IMR-90 (cell line): ENCODE results near the gene SLC26A3. TPM values are rescaled to one million over a fixed set of nuclear protein-coding genes. Genes with fewer than 3 reads are reported as not detected.

ENCODE experiments used
- ATAC-seq: fragments of 200-7000 bp; cut with Tn5 transposase; 2 replicates; pipeline ENCODE4 v1.9.1; 2020; ENCODE audit warnings: low read depth, mild to moderate bottlenecking, moderate library complexity
- BruUV-seq: library from RNA; stranded (reverse); fragments of 400-500 nt; replicated peaks from 2 replicates; lab custom pipeline; 2021; lab: Mats Ljungman, UMichigan
- CTCF ChIA-PET: fragments of 300-600 bp; formaldehyde crosslinking; extraction: SDS; loops from one replicate; lab custom pipeline; 2021; ENCODE audit warnings: antibody characterized with exemption; lab: Yijun Ruan, JAX
- POLR2A ChIA-PET: fragments of 300-600 bp; sonication (Branson Sonifier 250); formaldehyde crosslinking; loops from one replicate; lab custom pipeline; 2022; ENCODE audit warnings: antibody characterized with exemption; ENCODE audit not compliant: unreplicated experiment; lab: Charles Lee
- DNase-seq: peaks from one replicate; pipeline ENCODE4 v3.0.0; 2013
- H2AFZ ChIP-seq: replicated peaks from 2 replicates; pipeline ENCODE3; 2013; ENCODE audit warnings: low read length, mild to moderate bottlenecking; ENCODE audit not compliant: poor library complexity
- H2AK5ac ChIP-seq: 2 replicates; pipeline ENCODE4 v1.6.1; 2013; ENCODE audit warnings: low read depth, low read length, inconsistent platforms
- H2AK9ac ChIP-seq: replicated peaks from 2 replicates; pipeline ENCODE3; 2013; ENCODE audit warnings: mild to moderate bottlenecking, low read depth, low read length, moderate library complexity; ENCODE audit not compliant: poor library complexity
- H2BK120ac ChIP-seq: 2 replicates; pipeline ENCODE4 v1.6.1; 2013; ENCODE audit warnings: low read depth, low read length, inconsistent platforms
- H2BK15ac ChIP-seq: 3 replicates; pipeline ENCODE4 v1.6.1; 2013; ENCODE audit warnings: low read depth, low read length, inconsistent platforms
- H2BK20ac ChIP-seq: 2 replicates; pipeline ENCODE4 v1.6.1; 2013; ENCODE audit warnings: low read depth, mild to moderate bottlenecking, inconsistent platforms, low read length, moderate library complexity
- H2BK5ac ChIP-seq: 2 replicates; pipeline ENCODE4 v1.6.1; 2013; ENCODE audit warnings: mild to moderate bottlenecking, low read depth, low read length, inconsistent platforms; ENCODE audit not compliant: poor library complexity, severe bottlenecking
- H3K14ac ChIP-seq: replicated peaks from 2 replicates; pipeline ENCODE4 v1.6.1; 2013; ENCODE audit warnings: low read depth, low read length, inconsistent platforms
- H3K18ac ChIP-seq: 2 replicates; pipeline ENCODE4 v1.6.1; 2013; ENCODE audit warnings: low read depth, low read length, control low read depth
- H3K23ac ChIP-seq: 2 replicates; pipeline ENCODE4 v1.6.1; 2013; ENCODE audit warnings: low read depth, low read length, inconsistent platforms
- H3K27ac ChIP-seq: 2 replicates; pipeline ENCODE4 v1.5.1; 2013; ENCODE audit warnings: mild to moderate bottlenecking, control low read depth, low read length; ENCODE audit not compliant: insufficient read depth
- H3K27me3 ChIP-seq: 2 replicates; pipeline ENCODE4 v1.6.1; 2013; ENCODE audit warnings: low read length; ENCODE audit not compliant: control insufficient read depth, insufficient read depth
- H3K36me3 ChIP-seq: 2 replicates; pipeline ENCODE4 v1.6.1; 2013; ENCODE audit warnings: low read length, mixed read lengths; ENCODE audit not compliant: control insufficient read depth, insufficient read depth
- H3K4ac ChIP-seq: 2 replicates; pipeline ENCODE4 v1.6.1; 2013; ENCODE audit warnings: low read depth, low read length, inconsistent platforms
- H3K4me1 ChIP-seq: 2 replicates; pipeline ENCODE4 v1.6.1; 2013; ENCODE audit warnings: low read length, mixed read lengths; ENCODE audit not compliant: control insufficient read depth, insufficient read depth
- H3K4me2 ChIP-seq: 2 replicates; pipeline ENCODE4 v1.6.1; 2013; ENCODE audit warnings: low read depth, mild to moderate bottlenecking, control low read depth, low read length, moderate library complexity
- H3K4me3 ChIP-seq: 2 replicates; pipeline ENCODE4 v1.5.1; 2013; ENCODE audit warnings: low read depth, mild to moderate bottlenecking, control low read depth, low read length, moderate library complexity; ENCODE audit not compliant: insufficient read depth
- H3K56ac ChIP-seq: 2 replicates; pipeline ENCODE4 v1.6.1; 2013; ENCODE audit warnings: low read length, inconsistent platforms; ENCODE audit not compliant: insufficient read depth; ENCODE audit errors: extremely low read depth
- H3K79me1 ChIP-seq, 2 experiments: 2 replicates each; pipeline ENCODE4 v1.6.1; 2013; ENCODE audit warnings: low read length in 2 of 2, inconsistent platforms in 1 of 2, low read depth in 1 of 2
- H3K9ac ChIP-seq: 2 replicates; pipeline ENCODE4 v1.6.1; 2013; ENCODE audit warnings: low read depth, low read length, control low read depth
- H3K9me1 ChIP-seq: 2 replicates; pipeline ENCODE4 v1.6.1; 2013; ENCODE audit warnings: low read length, inconsistent platforms; ENCODE audit not compliant: insufficient read depth
- H3K9me3 ChIP-seq: 2 replicates; pipeline ENCODE4 v1.6.1; 2013; ENCODE audit warnings: low read length; ENCODE audit not compliant: control insufficient read depth, insufficient read depth
- H4K20me1 ChIP-seq: 2 replicates; pipeline ENCODE4 v1.6.1; 2013; ENCODE audit warnings: low read length, inconsistent platforms; ENCODE audit not compliant: insufficient read depth
- H4K5ac ChIP-seq: 2 replicates; pipeline ENCODE4 v1.6.1; 2013; ENCODE audit warnings: mild to moderate bottlenecking, low read depth, low read length, control low read depth
- H4K8ac ChIP-seq, 2 experiments: 2 replicates each; pipeline ENCODE4 v1.6.1; 2013; ENCODE audit warnings: low read depth in 2 of 2, low read length in 2 of 2, control low read depth in 1 of 2, inconsistent platforms in 1 of 2
- H4K91ac ChIP-seq: 2 replicates; pipeline ENCODE4 v1.6.1; 2013; ENCODE audit warnings: low read depth, low read length, inconsistent platforms; ENCODE audit not compliant: insufficient read depth
- BHLHE40 ChIP-seq: fragments of 150-350 bp; IDR thresholded peaks from 2 replicates; pipeline ENCODE4 v1.6.1; 2016; ENCODE audit warnings: mild to moderate bottlenecking, low read depth, low read length
- CEBPB ChIP-seq: IDR thresholded peaks from 2 replicates; pipeline ENCODE4 v1.6.1; 2012; ENCODE audit warnings: low read depth, low read length, improper control_type of control experiment
- ELK1 ChIP-seq: fragments of 150-350 bp; IDR thresholded peaks from 2 replicates; pipeline ENCODE4 v1.6.1; 2016; ENCODE audit warnings: low read depth, mild to moderate bottlenecking, low read length, moderate library complexity, borderline replicate concordance
- FOS ChIP-seq: fragments of 150-350 bp; IDR thresholded peaks from 2 replicates; pipeline ENCODE4 v1.6.1; 2016; ENCODE audit warnings: low read depth, low read length
- MXI1 ChIP-seq: IDR thresholded peaks from 2 replicates; pipeline ENCODE4 v1.6.1; 2012; ENCODE audit warnings: low read depth, mild to moderate bottlenecking, low read length, moderate library complexity, borderline replicate concordance
- RAD21 ChIP-seq: IDR thresholded peaks from 2 replicates; pipeline ENCODE4 v1.6.1; 2012; ENCODE audit warnings: low read length, improper control_type of control experiment
- SMC3 ChIP-seq: fragments of 150-350 bp; IDR thresholded peaks from 2 replicates; pipeline ENCODE4 v1.6.1; 2016; ENCODE audit warnings: low read depth, mild to moderate bottlenecking, antibody characterized with exemption, low read length, moderate library complexity
- WGBS, 2 experiments: methylation state at CpG; one replicate each; pipeline versions ENCODE4 v1.1.5 to v1.1.7; 2013; ENCODE audit warnings: missing lambda C conversion rate in 2 of 2; ENCODE audit not compliant: insufficient read length in 1 of 2; ENCODE audit errors: extremely low coverage in 2 of 2; 5-methylcytosine and 5-hydroxymethylcytosine counted together
- dilution Hi-C: fragments of 300-500 bp; cut with HindIII; formaldehyde crosslinking; loops from one replicate; pipeline ENCODE4 v1.14.3; 2018; ENCODE audit warnings: low sequenced_read_pairs; ENCODE audit not compliant: unreplicated experiment
- in situ Hi-C: fragments of 300-500 bp; cut with MboI; formaldehyde crosslinking; loops from 3 replicates; pipeline ENCODE4 v1.14.3; 2019; ENCODE audit warnings: low sequenced_read_pairs, inconsistent platforms, mixed read lengths
- intact Hi-C: fragments of 100-400 bp; cut with micrococcal nuclease; formaldehyde crosslinking; loops from 2 replicates; pipeline ENCODE4 v1.10.0; 2022
- polyA plus RNA-seq, 3 experiments: library from polyadenylated mRNA; depleted of rRNA; stranded (reverse); fragments of >200 nt; gene quantifications; 2 replicates each; pipeline ENCODE4 v1.2.3, GENCODE V29; 2012; ENCODE audit warnings: low replicate concordance in 1 of 3
- total RNA-seq: library from RNA; depleted of rRNA; stranded (reverse); fragments of >200 nt; gene quantifications from 2 replicates; pipeline ENCODE4 v1.2.3, GENCODE V29; 2012

Gene SLC26A3
- total and polyA plus RNA-seq, 2 of the 4 experiments (the other 2 are of a cell fraction) = not detected

DNA sequence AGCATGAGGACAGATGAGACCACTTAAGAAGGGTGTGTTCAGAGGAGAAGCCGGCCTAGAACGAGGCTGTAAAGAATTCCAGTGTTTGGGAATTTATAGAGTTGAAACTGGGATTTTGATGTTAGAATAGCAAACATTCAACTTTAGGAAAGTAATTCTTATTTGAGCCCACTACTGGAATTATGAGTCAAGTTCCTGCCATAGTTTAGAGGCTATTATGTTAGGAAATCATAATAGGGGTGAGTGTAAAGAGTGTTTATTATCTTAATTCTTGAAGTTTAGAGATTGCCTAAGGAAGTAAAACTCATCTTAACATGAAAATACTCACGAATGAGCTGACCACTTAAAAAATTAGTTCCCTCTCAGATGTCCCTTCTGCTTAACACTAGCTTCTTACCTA, 57.0 kb downstream of the SLC26A3 start:
- Histone ChIP-seq H2AK5ac (no peak overlapping the region), H3K56ac (no peak overlapping the region), H3K9ac (no peak overlapping the region), H4K5ac (peak overlapping the region; percentile 6; the same call in 1 of the 2 replicates), H4K8ac (0 out of 4 replicates have a peak overlapping the region, but pooled peaks of 1 of the 2 experiments have one; percentile 16), H3K14ac (no peak overlapping the region), H3K9me3 (no peaks in the 10 kb centered on the region), H2AK9ac (no peak overlapping the region), H3K4me3 (no peak overlapping the region), H3K4me1 (peaks cover 8% of the 10 kb centered on the region), H3K18ac (no peak overlapping the region), H3K79me1 (peaks cover 15 to 31% of the 10 kb centered on the region in 2 experiments), H3K4me2 (peak overlapping the region; percentile 89), H2BK5ac (peak overlapping the region; percentile 46), H2AFZ (no peak overlapping the region), H3K27me3 (no peaks in the 10 kb centered on the region), H2BK15ac (no peak overlapping the region), H4K91ac (no peak overlapping the region), H2BK120ac (no peak overlapping the region), H3K27ac (no peak overlapping the region), H4K20me1 (peaks cover 33% of the 10 kb centered on the region), H3K4ac (no peak overlapping the region), H3K23ac (no peak overlapping the region; the same call in 1 of the 2 replicates), H2BK20ac (no peak overlapping the region), H3K9me1 (peaks cover 10% of the 10 kb centered on the region), H3K36me3 (peaks cover 6% of the 10 kb centered on the region)
- no TSS peak for BruUV-seq
- no peak for TF ChIP-seq SMC3
- TF ChIP-seq MXI1 = no peak
- TF ChIP-seq RAD21 = no peak
- no peak for TF ChIP-seq ELK1
- no peak for TF ChIP-seq BHLHE40
- 0 out of 2 replicates have a peak, but pooled peaks have one; percentile 19 for TF ChIP-seq FOS
- TF ChIP-seq CEBPB = peak; percentile 75
- WGBS, 2 experiments = no CpG with 5 or more reads among the region's 3 CpGs
- intact Hi-C loops (no loop called here), in situ Hi-C loops (loop anchor here (10.0 to 25.0 kb wide), 2 partner anchors 129 to 391 kb away; partner anchors contain the start of gene LAMB4), dilution Hi-C loops (no loop called here)
- ChIA-PET CTCF (no interaction called here), POLR2A (no interaction called here)
- peak; percentile 61 for DNase-seq
- no peak for ATAC-seq
